GM18873 (cell line): ENCODE data around the gene RNF169.
"Not testable (repeated sequence)": the region's sequence is repeated elsewhere in the genome, so short reads cannot be mapped to it uniquely, and the experiment has no call there.

Source experiments
- ATAC-seq: cut with Tn5 transposase; IDR thresholded peaks from one replicate; pipeline ENCODE4 v1.9.1; 2021; ENCODE audit warnings: mild to moderate bottlenecking, moderate library complexity, moderate number of reproducible peaks; ENCODE audit not compliant: unreplicated experiment, low FRiP score

The RNF169 gene

DNA sequence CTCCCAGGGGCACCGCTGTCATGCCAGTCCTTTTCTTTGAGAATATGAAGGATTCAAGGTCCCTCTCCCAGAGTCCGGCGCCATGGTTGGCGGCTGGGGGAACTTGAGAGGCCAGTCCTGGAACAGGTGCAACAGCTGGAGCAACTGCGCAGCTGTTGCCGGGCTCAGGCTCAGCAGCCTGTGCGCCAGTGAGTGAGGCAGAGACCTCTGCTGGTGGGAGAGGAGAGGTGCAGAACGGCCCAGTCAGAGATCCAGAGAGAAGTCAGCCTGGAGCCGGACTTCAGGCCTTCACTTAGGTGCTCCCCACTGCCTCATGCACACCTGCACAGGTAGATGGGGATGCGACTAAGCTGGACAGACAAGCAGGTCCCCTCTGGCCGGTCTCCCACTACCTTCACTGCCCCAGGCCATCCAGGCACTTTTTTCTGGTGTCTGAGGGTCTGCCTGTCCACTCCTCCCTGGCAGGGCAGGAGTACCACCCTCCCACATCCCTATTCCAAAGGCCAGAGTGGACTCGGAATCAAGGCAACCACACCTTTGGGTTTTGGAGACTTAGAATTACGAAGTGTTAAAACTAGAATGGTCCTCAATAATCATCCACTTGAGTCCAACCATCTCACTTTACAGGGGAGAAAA lies 22.0 kb upstream of the RNF169 start:
- no peak for ATAC-seq

DNA sequence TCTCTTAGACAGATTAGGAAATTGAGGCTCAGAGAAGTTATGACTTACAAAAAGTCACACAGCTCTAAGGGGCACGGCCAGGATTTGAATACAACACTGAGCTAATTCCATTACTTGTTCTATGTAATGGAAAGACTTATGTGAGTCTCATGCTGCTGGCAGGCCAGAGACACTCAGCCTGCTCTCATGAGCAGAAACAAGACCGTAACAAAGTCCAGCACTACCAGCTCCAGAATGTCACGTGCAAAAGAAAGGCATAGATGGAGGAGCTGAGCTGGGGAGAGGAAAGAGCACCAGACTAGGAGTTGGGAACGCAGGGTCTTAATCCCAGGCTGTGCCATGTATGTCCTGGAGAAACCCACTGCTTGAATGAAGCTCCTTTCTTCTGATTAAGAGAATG lies 19.3 kb upstream of the RNF169 start:
- no peak for ATAC-seq

DNA sequence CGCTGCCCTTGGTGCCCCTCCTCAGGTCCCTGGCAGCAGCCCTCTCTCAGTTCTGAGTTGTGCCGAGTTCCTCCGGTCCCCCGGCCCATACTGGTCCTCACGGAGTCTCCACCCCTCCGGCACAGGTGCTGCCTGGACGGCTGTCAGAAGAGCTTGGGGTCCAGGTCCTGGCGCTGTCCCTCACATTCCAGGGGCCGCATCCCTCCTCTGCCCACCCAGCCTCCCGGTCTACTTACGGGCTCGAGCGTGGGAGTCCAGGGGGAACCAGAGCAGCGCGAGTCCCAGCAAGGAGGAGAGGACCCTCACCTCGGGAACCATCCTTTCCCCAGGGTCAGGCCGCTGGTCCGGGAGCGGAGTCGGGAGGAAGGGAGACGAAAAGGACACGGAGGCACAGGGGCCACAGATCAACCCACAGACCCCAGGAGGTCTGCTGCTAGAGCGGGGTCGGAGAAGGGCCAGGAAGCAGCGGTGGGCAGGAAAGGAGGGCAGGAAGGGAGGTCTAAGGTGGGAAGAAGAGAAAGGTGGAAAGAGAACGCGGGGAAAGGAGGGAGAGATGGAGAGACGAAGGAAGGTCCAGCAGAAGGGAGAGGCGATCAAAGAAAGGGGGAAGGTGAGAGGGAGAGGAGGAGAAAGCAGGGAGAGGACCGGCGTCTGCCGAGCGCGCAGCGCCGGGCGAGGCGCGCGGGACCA lies 17.9 kb upstream of the RNF169 start:
- ATAC-seq, result no peak

DNA sequence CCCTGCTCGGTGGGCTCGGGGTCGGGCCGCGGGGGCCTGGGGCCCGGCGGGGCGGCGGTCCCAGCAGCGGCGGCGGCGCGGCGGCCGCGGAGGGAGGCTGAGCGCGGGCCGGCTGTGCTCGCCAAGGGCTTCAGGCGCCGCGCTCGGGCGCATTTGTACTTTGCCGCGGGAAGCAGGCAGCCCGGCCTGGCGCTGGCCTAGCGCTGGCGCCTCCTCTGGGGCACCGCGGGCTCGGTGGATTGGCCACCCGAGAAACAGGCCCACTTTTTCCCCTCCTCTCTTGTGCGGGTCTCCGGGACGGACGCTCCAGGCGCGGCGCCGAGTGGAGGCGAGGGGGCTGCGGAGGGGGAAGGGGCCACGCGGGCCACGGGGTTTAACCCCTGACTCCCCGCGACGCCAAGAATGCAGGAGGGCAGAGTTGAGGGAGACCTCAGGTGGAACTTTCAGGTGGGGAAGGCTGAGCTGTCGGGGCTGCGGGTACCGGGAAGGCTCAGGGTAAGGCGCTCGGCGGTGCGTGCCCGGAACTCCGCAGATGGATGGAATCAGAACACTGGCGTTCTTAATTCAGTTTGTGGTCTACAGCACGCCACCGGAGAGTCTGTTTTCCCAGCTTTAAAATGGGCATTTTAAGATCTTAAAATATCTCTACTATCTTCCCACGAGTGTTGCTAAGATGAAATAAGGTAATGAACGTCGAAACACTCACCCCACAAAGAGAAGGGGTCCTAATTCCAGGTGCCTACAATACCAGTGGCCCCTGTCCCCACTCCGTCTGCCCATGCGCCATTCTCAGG lies 17.2 kb upstream of the RNF169 start, which contains the start of gene CHRDL2:
Gene CHRDL2 (minus strand): TSS at position 126 of the 794 bp plus-strand sequence. CDS start 538 bp downstream, outside the sequence.
- no peak for ATAC-seq

DNA sequence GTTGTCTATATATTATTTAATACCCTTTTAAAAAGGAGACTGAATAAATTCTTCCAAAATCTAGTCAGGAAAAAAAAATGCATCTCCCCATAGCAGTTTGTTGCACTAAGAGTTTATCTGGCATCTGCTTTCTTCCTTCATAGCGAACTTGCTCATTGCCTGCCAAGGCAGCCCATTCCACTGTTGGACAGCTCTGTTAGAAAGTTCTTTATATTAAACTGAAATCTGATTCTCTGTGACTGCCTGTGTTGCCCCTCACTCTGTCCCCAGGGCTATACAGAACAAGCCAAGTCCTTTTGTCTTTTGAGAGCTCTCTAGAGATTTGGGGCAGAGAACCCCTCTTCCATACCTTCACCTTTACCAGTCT lies 14.1 kb upstream of the RNF169 start:
- no peak for ATAC-seq

DNA sequence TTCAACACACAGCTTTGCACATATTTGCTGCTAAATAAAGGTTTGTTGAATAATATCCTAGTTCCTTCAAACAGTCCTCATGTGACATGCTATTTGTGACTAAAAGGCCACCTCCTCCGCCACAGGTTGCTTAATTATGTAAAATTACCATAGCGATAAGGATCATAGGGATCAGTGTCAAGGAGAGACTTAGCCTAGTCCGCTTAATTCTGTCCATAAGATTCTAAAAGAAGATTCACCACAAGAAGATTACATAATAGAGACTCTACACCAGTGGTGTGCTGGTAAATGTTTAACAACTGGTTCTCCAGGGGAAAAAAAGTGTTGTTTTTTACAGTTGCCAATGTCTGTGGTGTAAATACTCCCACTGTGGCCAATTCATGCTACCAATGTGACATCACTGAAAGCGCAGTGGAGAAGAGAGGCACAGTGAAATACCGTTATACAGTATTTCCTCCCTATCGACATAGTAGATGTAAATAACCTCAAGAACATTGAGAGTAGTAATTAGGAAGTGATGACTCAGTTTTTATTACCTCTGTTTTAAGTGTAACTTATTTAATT lies 13.2 kb upstream of the RNF169 start:
- no peak for ATAC-seq

DNA sequence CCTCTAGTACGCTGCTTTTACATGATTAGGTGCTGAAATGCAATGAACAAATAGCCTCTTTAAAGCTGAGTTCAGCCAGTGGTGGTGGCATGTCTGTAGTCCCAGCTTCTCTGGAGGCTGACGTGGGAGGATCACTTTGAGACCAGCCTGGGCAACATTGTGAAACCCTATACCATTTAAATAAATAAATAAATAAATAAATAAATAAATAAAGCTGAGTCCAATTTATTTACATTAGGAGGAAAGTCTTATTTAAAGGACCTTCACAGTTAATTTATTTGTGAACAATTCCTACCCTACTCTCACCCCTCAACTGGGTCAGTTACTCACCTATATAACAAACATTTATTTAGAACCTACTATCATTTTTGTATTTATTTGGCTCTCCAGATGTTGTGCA lies 12.6 kb upstream of the RNF169 start:
- ATAC-seq, result no peak

DNA sequence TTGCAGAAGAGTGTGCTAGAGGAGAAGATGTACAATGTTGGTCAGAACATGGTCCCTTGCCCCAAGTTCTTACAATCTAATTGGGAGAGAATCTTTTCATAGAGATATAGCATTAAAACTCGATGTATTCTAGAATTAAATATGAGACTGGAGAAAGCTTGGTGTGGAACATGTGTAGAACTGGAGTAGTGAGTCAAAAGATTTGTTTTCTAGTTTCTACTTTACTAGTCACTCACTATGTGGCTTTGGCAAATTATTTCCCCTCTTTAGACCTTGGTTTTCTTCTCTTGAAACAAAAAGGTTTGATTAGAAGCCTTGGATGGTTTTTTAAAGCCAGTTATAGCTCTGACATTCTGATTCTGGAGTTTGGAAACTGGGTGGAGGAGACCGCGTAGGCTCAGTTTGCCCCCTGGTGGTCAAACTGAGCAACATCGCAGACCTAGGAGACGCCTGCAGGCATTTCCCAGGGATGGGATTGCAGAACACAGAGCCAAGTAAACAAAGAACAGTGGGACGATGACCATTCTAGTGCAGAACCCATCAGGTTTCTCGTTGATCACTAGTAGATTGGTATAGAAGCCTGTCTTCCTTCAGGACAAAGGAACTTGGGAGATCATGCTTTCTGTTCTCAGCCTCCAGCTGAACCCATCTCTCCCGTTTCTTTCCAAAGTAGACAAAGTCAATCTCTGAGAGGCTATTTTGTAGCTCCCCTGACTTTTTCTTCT lies 8.9 kb upstream of the RNF169 start:
- ATAC-seq, result no peak

DNA sequence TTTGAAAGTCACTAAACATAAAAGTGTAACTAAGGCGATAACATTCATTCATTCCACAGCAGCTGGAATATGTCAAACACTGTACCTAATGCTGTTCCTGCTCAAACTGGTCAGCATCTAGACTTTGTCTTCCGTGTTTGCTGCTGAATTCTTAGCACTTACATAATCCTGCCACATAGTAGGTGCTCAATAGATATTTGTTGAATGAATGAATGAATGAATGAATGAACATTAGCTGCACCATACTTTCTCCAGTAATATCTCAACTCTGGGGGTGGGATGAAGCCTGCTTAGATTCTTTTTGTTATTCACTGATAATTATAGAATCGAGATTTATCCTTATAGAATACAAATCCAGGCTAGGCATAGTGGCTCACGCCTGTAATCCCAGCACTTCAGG lies 6.6 kb upstream of the RNF169 start:
- ATAC-seq, result no peak

DNA sequence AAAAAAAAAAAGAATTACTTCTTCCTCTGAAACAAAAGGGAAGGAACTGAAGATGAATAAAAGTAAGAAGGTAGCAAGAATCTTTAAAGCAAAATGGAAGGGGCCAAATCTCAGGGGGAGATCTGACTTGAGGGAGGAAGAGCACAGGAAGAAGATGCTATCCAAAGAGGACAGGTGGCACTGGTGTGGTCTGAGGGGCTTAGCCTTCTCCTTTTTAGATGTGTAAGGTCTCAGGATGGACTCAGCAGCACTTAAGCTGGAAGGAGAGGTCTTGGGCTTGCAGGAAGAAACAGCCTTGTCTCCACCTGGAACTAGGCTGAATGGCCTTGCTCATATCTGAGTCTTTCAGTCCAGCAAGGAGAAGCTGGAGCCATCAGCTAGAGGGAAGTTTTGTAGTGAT lies 5.0 kb upstream of the RNF169 start:
- ATAC-seq, result no peak

DNA sequence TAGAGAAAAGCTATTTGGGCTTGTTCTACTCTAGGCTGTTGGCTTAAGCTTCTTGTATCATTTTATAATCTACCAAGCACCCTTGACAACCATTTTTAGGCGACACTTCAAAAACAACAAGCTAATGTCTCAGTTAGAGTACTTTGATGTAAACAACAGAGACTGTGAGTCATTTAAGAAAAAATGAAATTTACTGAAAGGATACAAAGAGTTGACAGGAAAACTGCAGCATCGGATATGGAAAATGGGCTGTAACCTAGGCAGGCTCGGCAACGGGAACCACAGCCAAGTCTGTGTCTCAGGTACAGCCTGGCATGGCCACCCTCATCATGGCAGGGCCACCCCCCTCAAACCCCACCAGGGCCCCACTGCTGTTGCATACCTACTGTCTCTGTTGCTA lies 4.4 kb upstream of the RNF169 start:
- no peak for ATAC-seq

DNA sequence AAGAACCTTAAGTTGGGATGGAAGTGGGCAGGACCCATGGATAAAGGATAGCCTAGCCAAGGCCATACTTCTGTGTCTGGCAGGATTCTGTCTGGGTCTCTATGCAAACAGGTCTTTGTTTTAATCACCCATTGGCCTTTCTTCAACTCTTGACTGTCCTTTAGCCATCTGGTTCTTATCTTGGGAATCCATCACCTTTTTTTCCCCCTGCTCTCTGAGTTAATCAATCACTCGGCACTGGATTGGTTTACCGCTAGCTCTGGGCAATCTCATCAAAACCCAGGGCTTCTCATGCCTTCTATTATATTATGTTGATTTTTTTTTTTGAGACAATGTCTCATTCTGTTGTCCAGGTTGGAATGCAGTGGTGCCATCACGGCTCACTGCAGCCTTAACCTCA lies 1.8 kb upstream of the RNF169 start:
- ATAC-seq, result no peak

DNA sequence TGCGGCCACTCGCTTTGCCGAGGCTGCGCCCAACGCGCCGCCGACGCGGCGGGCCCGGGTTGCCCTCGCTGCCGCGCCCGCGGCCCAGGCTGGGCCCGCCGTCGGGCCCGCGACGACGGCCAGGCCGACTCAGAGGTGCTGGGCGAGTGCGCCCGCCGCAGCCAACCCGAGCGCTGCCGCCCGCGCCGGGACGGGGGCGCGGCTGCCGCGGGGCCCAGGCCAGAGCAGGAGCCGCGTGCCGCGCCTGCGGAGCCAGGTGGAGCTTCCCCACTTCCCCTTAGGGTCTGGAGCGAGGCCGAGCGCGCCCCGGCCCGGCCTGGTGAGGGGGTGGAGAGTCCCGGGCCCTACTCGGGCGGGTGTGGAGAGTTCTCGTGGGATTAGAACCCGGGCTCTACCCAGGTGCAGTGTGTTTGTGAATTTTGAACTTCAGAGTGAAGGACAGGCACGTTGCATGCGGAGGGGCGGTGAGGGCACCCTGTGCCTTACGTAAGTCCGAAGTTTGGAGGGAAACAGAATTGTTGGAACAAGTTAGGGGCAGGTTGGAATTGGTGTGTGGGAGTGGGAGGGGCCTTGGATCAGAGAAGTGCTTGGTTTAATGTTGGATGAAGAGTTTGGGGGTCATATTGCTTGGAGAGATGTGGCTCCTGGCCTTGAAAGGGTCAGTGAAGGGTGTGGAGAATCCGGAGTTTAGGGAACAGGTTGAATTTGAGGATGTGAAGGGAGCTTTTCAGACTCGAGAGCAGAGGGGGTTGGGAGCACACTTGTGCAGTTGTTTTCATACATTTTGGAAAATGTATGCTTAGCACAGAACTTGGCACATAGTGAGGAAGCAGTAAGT lies 697 bp downstream of the RNF169 start:
- ATAC-seq, result peak; percentile 32

DNA sequence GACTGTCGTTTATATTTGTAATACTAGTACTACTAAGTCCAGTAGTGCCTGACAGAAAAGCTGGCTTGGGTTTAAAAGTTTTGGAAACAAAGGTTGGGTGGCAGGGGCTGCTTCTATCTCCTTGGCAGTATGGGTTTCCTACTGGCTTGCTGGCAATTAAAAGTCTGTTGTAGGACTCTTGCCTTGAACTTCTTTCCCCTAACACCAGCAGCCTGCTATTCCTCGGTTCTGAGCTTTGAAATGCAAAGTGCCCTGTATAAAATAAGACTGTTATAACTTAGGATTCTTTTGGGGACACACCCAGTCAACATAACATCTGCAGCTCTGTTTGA lies 1.3 kb downstream of the RNF169 start:
- ATAC-seq, result no peak

DNA sequence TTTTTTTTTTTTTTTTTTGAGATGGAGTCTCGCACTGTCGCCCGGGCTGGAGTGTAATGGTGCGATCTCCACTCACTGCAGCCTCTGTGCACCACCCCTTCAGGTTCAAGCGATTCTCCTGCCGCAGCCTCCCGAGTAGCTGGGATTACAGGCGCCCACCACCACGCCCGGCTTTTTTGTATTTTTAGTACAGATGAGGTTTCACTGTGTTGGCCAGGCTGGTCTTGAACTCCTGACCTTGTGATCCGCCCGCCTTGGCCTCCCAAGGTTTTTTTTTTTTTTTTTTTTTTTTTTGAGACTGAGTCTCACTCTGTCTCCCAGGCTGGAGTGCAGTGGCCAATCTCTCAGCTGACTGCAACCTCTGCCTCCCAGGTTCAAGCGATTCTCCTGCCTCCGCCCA lies 1.9 kb downstream of the RNF169 start:
- not testable (repeated sequence) for ATAC-seq

DNA sequence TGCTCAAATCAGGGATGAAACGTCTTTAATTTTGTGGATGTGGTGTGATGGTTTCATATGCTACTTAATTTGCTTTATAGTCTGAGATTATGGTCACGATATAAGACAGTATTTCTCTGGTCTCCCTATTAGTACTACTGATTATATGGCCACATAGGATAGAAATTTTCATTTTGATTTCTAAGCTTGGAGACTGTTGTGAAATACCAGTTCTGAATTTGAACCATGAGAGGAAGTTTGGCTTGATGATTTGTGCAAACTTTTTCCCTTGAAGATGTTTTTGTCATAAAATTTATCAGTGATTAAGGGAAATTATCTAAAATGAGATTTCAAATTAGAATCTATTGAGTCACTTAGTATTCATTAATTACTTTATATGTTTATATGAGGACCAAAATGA lies 2.7 kb downstream of the RNF169 start:
- no peak for ATAC-seq

DNA sequence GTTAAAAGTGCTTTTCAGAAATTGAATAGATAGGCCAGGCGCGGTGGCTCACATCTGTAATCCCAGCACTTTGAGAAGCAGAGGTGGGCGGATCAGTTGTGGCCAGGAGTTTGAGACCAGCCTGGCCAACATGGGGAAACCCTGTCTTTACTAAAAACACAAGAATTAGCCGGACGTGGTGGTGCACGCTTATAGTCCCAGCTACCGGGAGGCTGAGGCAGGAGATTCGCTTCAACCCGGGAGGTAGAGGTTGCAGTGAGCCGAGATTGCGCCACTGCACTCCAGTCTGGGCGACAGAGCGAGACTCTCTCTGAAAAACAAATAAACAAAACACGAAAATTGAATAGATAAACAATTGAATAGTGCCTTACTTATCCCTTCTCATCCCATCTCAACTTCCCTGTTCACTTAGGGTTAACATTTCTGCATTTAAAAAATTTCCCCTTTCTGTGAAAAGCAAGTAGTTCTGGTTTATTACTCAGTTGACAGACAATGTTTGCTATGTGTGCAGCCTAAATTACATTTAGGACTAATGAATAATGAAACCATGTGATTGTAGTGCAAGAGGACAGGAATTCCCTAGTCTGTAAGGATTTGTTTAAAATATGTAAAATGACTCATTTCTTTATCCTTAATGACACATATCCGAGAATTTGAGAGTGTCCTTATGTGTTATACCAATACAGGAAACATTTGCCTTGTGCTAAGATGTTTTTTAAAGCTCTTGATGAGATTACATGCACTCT lies 6.0 kb downstream of the RNF169 start:
- ATAC-seq, result no peak

DNA sequence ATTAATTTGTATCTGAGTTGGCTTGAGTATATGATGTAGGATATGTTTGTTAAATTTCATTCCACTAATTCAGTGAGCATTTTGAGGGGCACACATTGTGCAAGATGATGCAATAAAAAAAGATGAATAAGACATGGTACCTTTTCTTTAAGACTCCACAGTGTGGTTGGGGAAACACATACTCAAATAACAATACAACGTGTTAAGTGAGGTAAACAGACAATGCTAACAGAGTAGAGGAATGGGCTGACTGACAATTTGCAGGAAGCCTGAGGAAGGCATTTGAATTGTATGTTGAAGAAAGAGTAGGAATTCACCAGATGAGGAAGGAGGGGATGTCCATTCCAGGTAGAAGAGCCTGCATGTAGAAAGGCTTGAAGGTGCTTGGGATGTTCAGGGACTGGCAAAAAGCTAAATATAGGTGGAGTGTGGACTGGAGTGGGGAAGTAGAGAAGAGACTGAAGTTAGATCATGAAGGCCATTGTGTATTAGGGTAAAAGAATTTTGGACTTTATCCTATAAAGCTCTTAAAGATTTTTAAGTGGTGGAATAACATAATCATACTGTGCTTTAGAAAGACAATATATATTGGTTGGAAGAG lies 6.8 kb downstream of the RNF169 start:
- ATAC-seq, result no peak

DNA sequence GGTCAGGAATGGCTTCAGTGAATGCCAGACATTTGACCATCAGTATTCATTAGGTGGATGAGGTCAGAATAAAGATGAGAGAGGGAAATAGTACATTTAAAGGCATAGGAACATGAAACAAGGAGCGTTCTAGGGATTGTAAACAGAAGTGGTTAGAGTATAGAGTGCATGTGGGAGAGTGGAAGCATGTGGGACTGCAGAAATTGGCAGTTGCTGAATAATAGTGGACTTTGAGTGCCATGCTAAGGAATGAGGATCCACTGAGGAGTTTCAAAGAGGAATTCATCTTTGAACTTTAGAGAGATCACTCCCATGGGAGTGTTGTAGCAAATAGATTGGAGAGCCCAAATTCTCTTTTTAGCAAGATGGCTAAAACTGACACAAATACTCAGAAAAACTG lies 7.9 kb downstream of the RNF169 start:
- no peak for ATAC-seq
